H1 (cell line): ENCODE data around the gene ALOX5. TPM values are rescaled to one million over a fixed set of nuclear protein-coding genes. Genes with fewer than 3 reads are reported as not detected.

Experiments
- CTCF ChIA-PET: fragments of 300-600 bp; sonication (Branson Sonifier 250); formaldehyde crosslinking; loops from one replicate; lab custom pipeline; 2021; ENCODE audit not compliant: partially characterized antibody; lab: Charles Lee
- POLR2A ChIA-PET: fragments of 300-600 bp; sonication (Branson Sonifier 250); formaldehyde crosslinking; loops from one replicate; lab custom pipeline; 2021; ENCODE audit warnings: inconsistent platforms; ENCODE audit not compliant: partially characterized antibody; lab: Charles Lee
- DNase-seq, 2 experiments: peaks; one replicate each; pipeline versions ENCODE4 v3.0.0 to v3.0.0-alpha.2; 2010 to 2022; ENCODE audit warnings: low spot score in 2 of 2, low read depth in 1 of 2, mixed read lengths in 1 of 2
- FAIRE-seq: peaks from 2 replicates; lab custom pipeline; 2011; peaks lifted over from hg19 to GRCh38; lab: Jason Lieb, UNC
- H2AFZ ChIP-seq: 2 replicates; pipeline ENCODE4 v1.8.1; 2012; ENCODE audit warnings: low read length, inconsistent platforms
- H2AK5ac ChIP-seq: 2 replicates; pipeline ENCODE4 v1.6.1; 2013; ENCODE audit warnings: low read depth, low read length
- H2BK120ac ChIP-seq: replicated peaks from 2 replicates; pipeline ENCODE3; 2013; ENCODE audit warnings: low read depth, low read length, inconsistent platforms
- H2BK12ac ChIP-seq: 2 replicates; pipeline ENCODE4 v1.6.1; 2013; ENCODE audit warnings: low read depth, low read length
- H2BK15ac ChIP-seq: 2 replicates; pipeline ENCODE4 v1.6.1; 2013; ENCODE audit warnings: low read length
- H2BK20ac ChIP-seq: 2 replicates; pipeline ENCODE4 v1.6.1; 2013; ENCODE audit warnings: low read length
- H2BK5ac ChIP-seq: 2 replicates; pipeline ENCODE4 v1.6.1; 2013; ENCODE audit warnings: low read depth, low read length
- H3K14ac ChIP-seq: 2 replicates; pipeline ENCODE4 v1.6.1; 2013; ENCODE audit warnings: inconsistent platforms; ENCODE audit not compliant: insufficient read length
- H3K18ac ChIP-seq: 2 replicates; pipeline ENCODE4 v1.6.1; 2013; ENCODE audit warnings: low read length; ENCODE audit errors: extremely low read depth
- H3K23ac ChIP-seq: 2 replicates; pipeline ENCODE4 v1.6.1; 2013; ENCODE audit warnings: inconsistent platforms; ENCODE audit not compliant: insufficient read length
- H3K23me2 ChIP-seq: 2 replicates; pipeline ENCODE4 v1.6.1; 2013; ENCODE audit warnings: low read depth, low read length
- H3K27ac ChIP-seq: 2 replicates; pipeline ENCODE4 v1.6.1; 2011; ENCODE audit warnings: low read depth, low read length, inconsistent platforms
- H3K27me3 ChIP-seq, 4 experiments: replicated peaks in 1 of 4; 1 replicate in 1 of 4; 2 replicates in 3 of 4; pipeline versions ENCODE4 v1.6.1 to v1.8.1; 2011 to 2013; ENCODE audit warnings: low read length in 3 of 4, mild to moderate bottlenecking in 3 of 4, inconsistent platforms in 2 of 4, mixed read lengths in 2 of 4, moderate library complexity in 1 of 4; ENCODE audit not compliant: control insufficient read depth in 3 of 4, insufficient read depth in 3 of 4; ENCODE audit errors: extremely low read depth in 1 of 4
- H3K36me3 ChIP-seq, 4 experiments: 2 replicates each; pipeline versions ENCODE4 v1.6.1 to v1.8.1; 2011 to 2013; ENCODE audit warnings: mild to moderate bottlenecking in 4 of 4, low read length in 3 of 4, moderate library complexity in 2 of 4, control low read depth in 1 of 4, inconsistent platforms in 1 of 4; ENCODE audit not compliant: insufficient read depth in 4 of 4, control insufficient read depth in 2 of 4
- H3K4ac ChIP-seq: replicated peaks from 2 replicates; pipeline ENCODE3; 2013; ENCODE audit warnings: low read length, low read depth, mixed read lengths, inconsistent platforms; ENCODE audit not compliant: insufficient read length
- H3K4me1 ChIP-seq, 4 experiments: replicated peaks in 1 of 4; 1 replicate in 1 of 4; 2 replicates in 3 of 4; pipeline versions ENCODE4 v1.6.1 to v1.8.1; 2011 to 2013; ENCODE audit warnings: low read length in 3 of 4, inconsistent platforms in 2 of 4, mixed read lengths in 1 of 4; ENCODE audit not compliant: insufficient read depth in 4 of 4, control insufficient read depth in 3 of 4
- H3K4me2 ChIP-seq, 2 experiments: 2 replicates each; pipeline versions ENCODE4 v1.6.1 to v1.8.1; 2011 to 2013; ENCODE audit warnings: low read depth in 2 of 2, low read length in 2 of 2, control low read depth in 1 of 2, inconsistent platforms in 1 of 2, mild to moderate bottlenecking in 1 of 2; ENCODE audit not compliant: insufficient read depth in 1 of 2
- H3K4me3 ChIP-seq, 4 experiments: fragments of 200-600, 300-600 bp in 1 of 4; sonication (generic), shearing (Covaris generic), sonication (Bioruptor Twin) in 1 of 4; 2 replicates each; pipeline versions ENCODE4 v1.5.1 to v1.8.1; 2011 to 2016; ENCODE audit warnings: low read length in 4 of 4, low read depth in 3 of 4, control low read depth in 2 of 4, inconsistent platforms in 2 of 4, mild to moderate bottlenecking in 2 of 4, mixed read lengths in 1 of 4, moderate library complexity in 1 of 4; ENCODE audit not compliant: insufficient read depth in 2 of 4; ENCODE audit errors: extremely low read depth in 1 of 4
- H3K56ac ChIP-seq: replicated peaks from 2 replicates; pipeline ENCODE3; 2013; ENCODE audit warnings: low read depth, mild to moderate bottlenecking, mixed read lengths, low read length, inconsistent platforms; ENCODE audit not compliant: insufficient read length
- H3K79me1 ChIP-seq: 2 replicates; pipeline ENCODE4 v1.6.1; 2013; ENCODE audit warnings: low read depth, low read length, control low read depth
- H3K79me2 ChIP-seq, 2 experiments: 2 replicates each; pipeline versions ENCODE4 v1.6.1 to v1.8.1; 2012 to 2013; ENCODE audit warnings: low read length in 2 of 2, mild to moderate bottlenecking in 2 of 2, inconsistent platforms in 1 of 2; ENCODE audit not compliant: insufficient read depth in 2 of 2, control insufficient read depth in 1 of 2
- H3K9ac ChIP-seq, 4 experiments: replicated peaks in 1 of 4; 1 replicate in 1 of 4; 2 replicates in 3 of 4; pipeline versions ENCODE4 v1.6.1 to v1.8.1; 2011 to 2013; ENCODE audit warnings: low read depth in 3 of 4, low read length in 3 of 4, control low read depth in 2 of 4, mild to moderate bottlenecking in 2 of 4, moderate library complexity in 2 of 4, inconsistent platforms in 1 of 4; ENCODE audit errors: extremely low read depth in 1 of 4
- H3K9me3 ChIP-seq, 2 experiments: 2 replicates each; pipeline versions ENCODE4 v1.6.1 to v1.8.1; 2012 to 2013; ENCODE audit warnings: mild to moderate bottlenecking in 2 of 2, moderate library complexity in 2 of 2, control low read depth in 1 of 2, inconsistent platforms in 1 of 2, low read depth in 1 of 2, low read length in 1 of 2, mixed read lengths in 1 of 2; ENCODE audit not compliant: insufficient read depth in 2 of 2
- H4K20me1 ChIP-seq, 2 experiments: replicated peaks in 1 of 2; 2 replicates each; pipeline versions ENCODE3 to v1.8.1; 2011 to 2013; ENCODE audit warnings: inconsistent platforms in 2 of 2, low read length in 2 of 2, mild to moderate bottlenecking in 1 of 2; ENCODE audit not compliant: insufficient read depth in 2 of 2, control insufficient read depth in 1 of 2
- H4K5ac ChIP-seq: 2 replicates; pipeline ENCODE4 v1.6.1; 2013; ENCODE audit warnings: low read length, low read depth, mixed read lengths, inconsistent platforms; ENCODE audit not compliant: insufficient read length
- H4K8ac ChIP-seq: 2 replicates; pipeline ENCODE4 v1.8.0; 2013; ENCODE audit warnings: mild to moderate bottlenecking, moderate library complexity, low read length, inconsistent platforms; ENCODE audit not compliant: insufficient read depth; ENCODE audit errors: extremely low read depth
- H4K91ac ChIP-seq: replicated peaks from 2 replicates; pipeline ENCODE3; 2013; ENCODE audit warnings: low read length, mixed read lengths, inconsistent platforms; ENCODE audit not compliant: insufficient read length
- HDAC6 ChIP-seq: IDR thresholded peaks from one replicate; pipeline ENCODE4 v1.7.1; 2012; ENCODE audit warnings: low read depth, mild to moderate bottlenecking, inconsistent platforms, low read length, moderate library complexity
- RFX5 ChIP-seq: IDR thresholded peaks from 2 replicates; pipeline ENCODE4 v1.6.1; 2011; ENCODE audit warnings: low read depth, low read length, improper control_type of control experiment, borderline replicate concordance
- WGBS, 2 experiments: shearing (Covaris generic) in 1 of 2; methylation state at CpG; one replicate each; pipeline versions ENCODE4 v1.1.6 to v1.1.7; 2013 to 2015; ENCODE audit warnings: low lambda C conversion rate in 2 of 2, mixed read lengths in 2 of 2, inconsistent platforms in 1 of 2, low coverage in 1 of 2, missing lambda C conversion rate in 1 of 2; ENCODE audit not compliant: insufficient replicate concordance in 2 of 2, insufficient coverage in 1 of 2, insufficient read length in 1 of 2; ENCODE audit errors: extremely low coverage in 1 of 2, missing lambda C conversion rate in 1 of 2; 5-methylcytosine and 5-hydroxymethylcytosine counted together
- polyA plus RNA-seq, 7 experiments: library from polyadenylated mRNA; depleted of rRNA in 3 of 7; stranded (reverse) in 5 of 7; unstranded in 2 of 7; fragments of >200 nt in 5 of 7; fragments of 200-250 nt in 2 of 7; gene quantifications; 1 replicate in 5 of 7; 2 replicates in 1 of 7; 4 replicates in 1 of 7; pipeline versions ENCODE4 v1.2.1 to v1.2.3, GENCODE V29; 2011 to 2013; ENCODE audit warnings: missing spikeins in 2 of 7, mixed read lengths in 2 of 7
- total RNA-seq: library from RNA; stranded (reverse); fragmentation: NEBNext Ultra II Directional; extraction: Animal tissue kit (Norgen Biotek cat#: 25700); gene quantifications from 2 replicates; pipeline ENCODE4 v1.2.1, GENCODE V29; 2021

Gene ALOX5
- total and polyA plus RNA-seq, 2 of the 8 experiments (the other 6 are each of a cell fraction or from before 2014, with no cell fraction given): 1.6 to 3.8 TPM

DNA sequence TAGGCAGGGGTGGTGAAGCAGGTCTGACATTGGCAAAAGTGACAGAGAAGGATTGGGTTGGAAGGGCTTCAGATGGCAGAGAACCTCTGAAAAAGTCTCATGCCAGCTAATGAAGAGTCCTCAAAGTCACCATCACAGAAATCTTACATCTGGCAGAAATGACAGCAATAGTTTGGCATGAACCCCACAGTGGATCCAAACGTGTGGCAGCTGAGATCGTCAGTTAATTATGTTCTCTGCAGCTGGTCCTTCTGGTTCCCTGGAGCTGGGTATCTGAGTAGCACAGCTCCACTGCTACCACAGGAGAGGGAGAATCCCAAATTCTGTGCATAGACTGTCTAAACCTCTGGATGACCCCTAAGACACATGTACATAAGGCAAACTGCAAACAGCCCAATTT lies 73.4 kb downstream of the ALOX5 start:
- H4K5ac ChIP-seq: no peak overlapping the region
- no peak overlapping the region for H3K9ac ChIP-seq
- no peak overlapping the region for H4K91ac ChIP-seq
- no peak overlapping the region for H3K18ac ChIP-seq
- peak in 1 of 2 experiments; percentile 17 for DNase-seq
- H3K23me2 ChIP-seq: no peaks in the 10 kb centered on the region
- WGBS, 2 experiments: 93% methylated on average over 2 of the region's 2 CpGs; no CpG with 5 or more reads in 1 of the 2 experiments
- H3K4ac ChIP-seq: no peak overlapping the region
- no peaks in the 10 kb centered on the region for H3K9me3 ChIP-seq
- no peak overlapping the region for H3K4me3 ChIP-seq
- no peak overlapping the region for H2BK120ac ChIP-seq
- H3K27ac ChIP-seq: no peak overlapping the region
- H3K56ac ChIP-seq: no peak overlapping the region
- H3K14ac ChIP-seq: no peak overlapping the region
- no peak overlapping the region for H4K8ac ChIP-seq
- no peaks in the 10 kb centered on the region for H4K20me1 ChIP-seq
- no peak overlapping the region for H2BK5ac ChIP-seq
- no peaks in the 10 kb centered on the region for H3K79me1 ChIP-seq
- H3K4me2 ChIP-seq: no peak overlapping the region
- H2BK12ac ChIP-seq: no peak overlapping the region
- POLR2A ChIA-PET: no interaction called here
- FAIRE-seq: no peak
- CTCF ChIA-PET: interaction anchor here (1.0 to 1.6 kb wide), 4 partner anchors 197 to 216 kb away, joined by 3 to 8 read pairs (median 4); no protein-coding TSS in a partner anchor
- no peak overlapping the region for H2AFZ ChIP-seq
- no peak overlapping the region for H2BK20ac ChIP-seq
- no peak overlapping the region for H2AK5ac ChIP-seq
- no peaks in the 10 kb centered on the region for H3K36me3 ChIP-seq
- no peaks in the 10 kb centered on the region for H3K79me2 ChIP-seq
- no peak overlapping the region for H2BK15ac ChIP-seq
- H3K23ac ChIP-seq: no peak overlapping the region
- H3K4me1 ChIP-seq: no peaks in the 10 kb centered on the region
- no peaks in the 10 kb centered on the region for H3K27me3 ChIP-seq
- TF ChIP-seq HDAC6 (no peak), RFX5 (no peak)
